GM18951 (cell line): Measurements from ENCODE around the gene TANC1.

Source experiments
- POLR2A ChIP-seq: IDR thresholded peaks from 4 replicates; pipeline ENCODE4 v1.6.1; 2011; ENCODE audit warnings: mild to moderate bottlenecking; ENCODE audit not compliant: insufficient read length, insufficient read depth; ENCODE audit errors: extremely low read depth
- in situ Hi-C: fragments of 300-500 bp; cut with MboI; formaldehyde crosslinking; loops from one replicate; pipeline ENCODE4 v1.12.0; 2022; ENCODE audit warnings: low sequenced_read_pairs, mixed read lengths, inconsistent platforms; ENCODE audit not compliant: unreplicated experiment

TANC1 gene

GRCh38 chr2:158990397-158991214 is 22.2 kb downstream of the TANC1 start:
- in situ Hi-C loops: no loop called here

GRCh38 chr2:158993030-158993429 is 24.6 kb downstream of the TANC1 start:
- in situ Hi-C loops: no loop called here

More at GRCh38 chr2:158990397-158991214, 22.2 kb downstream of the TANC1 start:
- no peak for TF ChIP-seq POLR2A

GRCh38 chr2:158993721-158994587 is 25.5 kb downstream of the TANC1 start:
- TF ChIP-seq POLR2A: no peak
- in situ Hi-C loops: no loop called here

More at GRCh38 chr2:158993030-158993429, 24.6 kb downstream of the TANC1 start:
- TF ChIP-seq POLR2A: no peak

GRCh38 chr2:158994920-158995676 is 26.7 kb downstream of the TANC1 start:
- in situ Hi-C loops: no loop called here
- no peak for TF ChIP-seq POLR2A

- in situ Hi-C loops: no loop called here
- TF ChIP-seq POLR2A: no peak
Observed at GRCh38 chr2:158995677-158996049, 27.2 kb downstream of the TANC1 start.

GRCh38 chr2:158996378-158996993 is 28.0 kb downstream of the TANC1 start:
- in situ Hi-C loops: no loop called here

GRCh38 chr2:158997037-158997790 is 28.8 kb downstream of the TANC1 start:
- TF ChIP-seq POLR2A: no peak
- in situ Hi-C loops: no loop called here

More at GRCh38 chr2:158996378-158996993, 28.0 kb downstream of the TANC1 start:
- TF ChIP-seq POLR2A: no peak

- no peak for TF ChIP-seq POLR2A
- in situ Hi-C loops: no loop called here
Observed at GRCh38 chr2:158998551-158999248, 30.3 kb downstream of the TANC1 start.

GRCh38 chr2:158999458-158999857 is 31.0 kb downstream of the TANC1 start:
- in situ Hi-C loops: no loop called here
- no peak for TF ChIP-seq POLR2A

- TF ChIP-seq POLR2A: no peak
- in situ Hi-C loops: no loop called here
Observed at GRCh38 chr2:159000072-159000471, 31.6 kb downstream of the TANC1 start.

GRCh38 chr2:159002462-159003111 is 34.1 kb downstream of the TANC1 start:
- in situ Hi-C loops: no loop called here
- TF ChIP-seq POLR2A: no peak
